ENCODE data around the gene PALLD. TPM values are rescaled to one million over a fixed set of nuclear protein-coding genes. Genes with fewer than 3 reads are reported as not detected.

Gene PALLD
- total RNA-seq, 4 donors from 2014 or later = 1,036 to 2,270 (median 2,202) TPM

GRCh38 chr4:168893205-168893604, 396.4 kb downstream of the PALLD start:
- ATAC-seq = no peak
- 24 to 52% methylated on average over 2 of the region's 2 CpGs for WGBS, 2 donors (ENCODE audit: low coverage in 1 of 2)
- H3K9me3 ChIP-seq = no peaks in the 10 kb centered on the region
- TF ChIP-seq POLR2AphosphoS5 (IDR thresholded peaks at IDR 0.05) (no peak), CTCF (IDR thresholded peaks at IDR 0.05) (no peak), POLR2A (IDR thresholded peaks at IDR 0.05) (no peak), EP300 (IDR thresholded peaks at IDR 0.05) (no peak)
- no peak overlapping the region for H3K4me3 ChIP-seq
- H3K27me3 ChIP-seq = no peaks in the 10 kb centered on the region
- peaks cover 10 to 98% of the 10 kb centered on the region in 2 donors for H3K36me3 ChIP-seq
- H3K27ac ChIP-seq = peak overlapping the region; percentile 26 to 46 (median 41)
- H3K4me1 ChIP-seq = peaks cover 0 to 48% (median 23%) of the 10 kb centered on the region in 3 donors

GRCh38 chr4:168893807-168894206, 397.0 kb downstream of the PALLD start:
- no peaks in the 10 kb centered on the region for H3K9me3 ChIP-seq
- peak overlapping the region in 3 of 4 donors; percentile 26 to 46 (median 41) for H3K27ac ChIP-seq
- H3K36me3 ChIP-seq = peaks cover 10 to 98% of the 10 kb centered on the region in 2 donors
- TF ChIP-seq POLR2AphosphoS5 (IDR thresholded peaks at IDR 0.05) (peak; percentile 22), CTCF (IDR thresholded peaks at IDR 0.05) (no peak)
- 55 to 79% methylated on average over 1 to 3 of the region's 3 CpGs for WGBS, 2 donors (ENCODE audit: low coverage in 1 of 2)
- peak; percentile 44 for ATAC-seq
- H3K4me1 ChIP-seq = peaks cover 0 to 43% (median 23%) of the 10 kb centered on the region in 3 donors
- no peaks in the 10 kb centered on the region for H3K27me3 ChIP-seq
- H3K4me3 ChIP-seq = no peak overlapping the region

- Histone ChIP-seq H3K4me1 (peaks cover 0 to 22% (median 0%) of the 10 kb centered on the region in 3 donors), H3K4me3 (no peak overlapping the region), H3K27ac (peak overlapping the region; percentile 2 to 68 (median 44)), H3K9me3 (no peaks in the 10 kb centered on the region), H3K36me3 (peaks cover 0 to 100% of the 10 kb centered on the region in 2 donors), H3K27me3 (no peaks in the 10 kb centered on the region)
- peak; percentile 84 for ATAC-seq
- TF ChIP-seq POLR2A (IDR thresholded peaks at IDR 0.05) (no peak), POLR2AphosphoS5 (IDR thresholded peaks at IDR 0.05) (peak; percentile 38), EP300 (IDR thresholded peaks at IDR 0.05) (no peak), CTCF (IDR thresholded peaks at IDR 0.05) (no peak)
- 67 to 75% methylated on average over 2 of the region's 2 CpGs for WGBS, 2 donors (ENCODE audit: low coverage in 1 of 2)
Measured at GRCh38 chr4:168900080-168900479, 403.2 kb downstream of the PALLD start.

DNA sequence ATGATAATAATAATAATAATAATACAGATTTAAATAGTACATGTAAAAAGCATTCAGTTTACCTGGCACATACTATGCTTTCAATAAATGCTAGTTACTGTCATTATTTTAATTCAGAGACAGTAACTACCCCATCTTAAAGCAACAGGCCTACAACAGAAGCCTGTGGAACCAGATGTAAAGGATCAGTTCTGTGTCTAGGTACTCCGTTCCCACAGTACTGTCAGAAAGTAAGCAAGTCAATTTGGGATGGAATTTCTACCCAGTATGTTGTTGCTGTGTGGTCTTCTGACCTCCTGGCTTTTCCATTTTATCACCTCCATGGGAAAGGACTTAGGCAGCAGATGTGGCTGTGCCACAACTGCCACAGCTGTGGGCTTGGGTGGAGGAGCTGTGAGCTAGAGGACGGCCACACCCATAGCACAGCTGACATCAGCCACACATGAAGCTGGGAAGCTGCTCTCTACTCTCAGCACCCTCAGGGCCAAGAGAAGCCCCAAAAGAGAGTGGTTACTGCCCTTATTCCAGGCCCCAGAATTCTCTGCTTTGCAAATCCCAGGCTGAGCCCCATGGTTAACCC, 410.4 kb downstream of the PALLD start:
- Histone ChIP-seq H3K4me3 (no peak overlapping the region), H3K4me1 (peaks cover 22 to 65% (median 31%) of the 10 kb centered on the region in 3 donors), H3K9me3 (no peaks in the 10 kb centered on the region), H3K27me3 (no peaks in the 10 kb centered on the region), H3K27ac (peak overlapping the region; percentile 69 to 87 (median 75)), H3K36me3 (peaks cover 6 to 97% of the 10 kb centered on the region in 2 donors)
- ATAC-seq = no peak
- WGBS, 2 donors (ENCODE audit: low coverage in 1 of 2) = 33 to 71% methylated on average over 1 of the region's 2 CpGs
- TF ChIP-seq POLR2AphosphoS5 (IDR thresholded peaks at IDR 0.05) = no peak
- no peak for TF ChIP-seq POLR2A (IDR thresholded peaks at IDR 0.05)
- TF ChIP-seq CTCF (IDR thresholded peaks at IDR 0.05) = no peak
- TF ChIP-seq EP300 (IDR thresholded peaks at IDR 0.05) = no peak

DNA sequence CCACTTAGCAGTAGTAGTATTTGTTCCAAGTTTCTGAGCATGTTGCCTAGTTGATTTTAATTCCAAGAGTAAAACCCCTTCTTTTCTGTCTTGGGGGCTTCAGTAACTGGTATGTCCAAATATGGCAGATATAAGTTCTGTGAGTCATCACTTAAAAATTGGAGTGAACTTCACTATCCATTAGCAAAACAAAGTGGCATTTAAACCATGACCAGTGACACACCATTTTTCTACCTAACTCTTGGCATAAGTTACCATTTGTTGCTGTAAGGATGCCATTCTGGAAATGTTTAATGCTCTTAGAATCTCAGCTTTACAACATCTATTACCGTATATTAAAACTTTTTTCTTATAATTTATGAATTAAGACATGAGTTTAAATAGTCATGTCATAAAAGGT, 411.2 kb downstream of the PALLD start:
- H3K27ac ChIP-seq = peak overlapping the region; percentile 69 to 87 (median 75)
- no peak overlapping the region for H3K4me3 ChIP-seq
- peaks cover 22 to 73% (median 31%) of the 10 kb centered on the region in 3 donors for H3K4me1 ChIP-seq
- WGBS, 2 donors (ENCODE audit: low coverage in 1 of 2) = 32 to 45% methylated on average over 1 of the region's 1 CpG
- no peak for ATAC-seq
- H3K9me3 ChIP-seq = no peaks in the 10 kb centered on the region
- TF ChIP-seq POLR2AphosphoS5 (IDR thresholded peaks at IDR 0.05) = peak; percentile 73
- no peak for TF ChIP-seq POLR2A (IDR thresholded peaks at IDR 0.05)
- peaks cover 6 to 96% of the 10 kb centered on the region in 2 donors for H3K36me3 ChIP-seq
- no peaks in the 10 kb centered on the region for H3K27me3 ChIP-seq

All from gastroesophageal sphincter (tissue), 4 donors.